Measurements from ENCODE around the gene PRLH. TPM values are rescaled to one million over a fixed set of nuclear protein-coding genes. Genes with fewer than 3 reads are reported as not detected.

The PRLH gene
- total and polyA plus RNA-seq, 2 donors (not counting 3 experiments of a cell fraction or from before 2014, with no cell fraction given), result not detected

GRCh38 chr2:237615631-237616249, 49.4 kb downstream of the PRLH start:
- peak overlapping the region; percentile 67 for H3K4me2 ChIP-seq (ENCODE audit: insufficient read depth, low read length)
- H3K27ac ChIP-seq (ENCODE audit: insufficient read depth, low read depth, low read length), result peak overlapping the region; percentile 99
- dilution Hi-C loops (cut with MboI; ENCODE audit: extremely low pct_ligation_motif_present, low sequenced_read_pairs), result no loop called here
- BruUV-seq (replicated peaks), result TSS peak; percentile 45
- H3K79me2 ChIP-seq (ENCODE audit: control insufficient read depth, insufficient read depth, low read length), result no peaks in the 10 kb centered on the region
- ChIA-PET CTCF (interaction anchor here (0.8 to 3.2 kb wide), 9 partner anchors 10 to 130 kb away, joined by 3 to 17 read pairs (median 4); no protein-coding TSS in a partner anchor), POLR2A (no interaction called here)
- DNase-seq (ENCODE audit: low read depth, low spot score) (peak; percentile 50), FAIRE-seq (peak; percentile 80)
- intact Hi-C loops (cut with micrococcal nuclease), result loop anchor here (1.0 kb wide), 3 partner anchors 12 to 80 kb away; no protein-coding TSS in a partner anchor
- peaks cover 54% of the 10 kb centered on the region for H3K4me1 ChIP-seq (ENCODE audit: control insufficient read depth, extremely low read depth, insufficient read depth, low read length)
- peak overlapping the region; percentile 92 for H3K9ac ChIP-seq (replicated peaks; ENCODE audit: extremely low read depth, insufficient read depth, low read length)
- no peaks in the 10 kb centered on the region for H3K9me3 ChIP-seq (replicated peaks; ENCODE audit: control insufficient read depth, insufficient read depth, low read length)
- no peaks in the 10 kb centered on the region for H3K9me1 ChIP-seq (replicated peaks; ENCODE audit: control insufficient read depth, extremely low read depth, insufficient read depth, low read length)
- no peaks in the 10 kb centered on the region for H3K36me3 ChIP-seq (ENCODE audit: control insufficient read depth in 2 of 2, extremely low read depth in 1 of 2, insufficient read depth in 2 of 2, low read length in 2 of 2)
- H2AFZ ChIP-seq (ENCODE audit: low read depth, low read length), result peak overlapping the region; percentile 12
- no peaks in the 10 kb centered on the region for H3K27me3 ChIP-seq (ENCODE audit: control insufficient read depth in 2 of 2, insufficient read depth in 2 of 2, low read length in 2 of 2)
- no peak for TF ChIP-seq CTCF (IDR thresholded peaks at IDR 0.05; ENCODE audit: extremely low read depth in 1 of 2, insufficient read depth in 1 of 2, low read depth in 1 of 2, low read length in 2 of 2)
- TF ChIP-seq MYC (IDR thresholded peaks at IDR 0.05; ENCODE audit: low read depth, low read length), result no peak
- no peak for TF ChIP-seq JUN (IDR thresholded peaks at IDR 0.05; ENCODE audit: borderline replicate concordance, insufficient read depth, insufficient read length, low read depth)
- no peak for TF ChIP-seq MAX (IDR thresholded peaks at IDR 0.05; ENCODE audit: insufficient read depth, insufficient read length)
- no peak for TF ChIP-seq FOS (IDR thresholded peaks at IDR 0.05; ENCODE audit: borderline replicate concordance, insufficient read depth, low read length)
- TF ChIP-seq EZH2 (IDR thresholded peaks at IDR 0.05; ENCODE audit: borderline replicate concordance, low read depth, low read length, severe bottlenecking), result no peak
- no peak for TF ChIP-seq POLR2A (IDR thresholded peaks at IDR 0.05; ENCODE audit: low read depth, low read length)
- no peak overlapping the region for H3K4me3 ChIP-seq (replicated peaks in 1 of 3; ENCODE audit: insufficient read depth in 1 of 3, low read depth in 1 of 3, low read length in 3 of 3)
- no peaks in the 10 kb centered on the region for H4K20me1 ChIP-seq (replicated peaks; ENCODE audit: control insufficient read depth, extremely low read depth, insufficient read depth, low read length)

Data from endothelial cell of umbilical vein (primary cell).